HT1080 (cell line): ENCODE data around the gene PLEKHM2. TPM values are rescaled to one million over a fixed set of nuclear protein-coding genes. Genes with fewer than 3 reads are reported as not detected.

ENCODE experiments used
- DNase-seq: peaks from one replicate; pipeline ENCODE4 v3.0.0-alpha.2; 2015; ENCODE audit warnings: low read depth
- total RNA-seq: library from RNA; depleted of rRNA; stranded (reverse); fragments of >200 nt; shearing (Covaris generic); gene quantifications from 2 replicates; pipeline ENCODE4 v1.2.3, GENCODE V29; 2014

The PLEKHM2 gene
- total RNA-seq, 1 experiment from 2014 or later, result 44.4 TPM

- DNase-seq, result no peak
These were observed 73.0 kb downstream of the PLEKHM2 start for GRCh38 chr1:15757016-15757543.

- no peak for DNase-seq
These were observed 73.6 kb downstream of the PLEKHM2 start for GRCh38 chr1:15757575-15758342.

- DNase-seq, result no peak
These were observed 74.3 kb downstream of the PLEKHM2 start, which contains the start of gene FBLIM1 for GRCh38 chr1:15758343-15758931. FBLIM1 (plus strand) TSS chr1:15758795; CDS start chr1:15764984, 6,189 bp downstream.

- no peak for DNase-seq
These were observed 75.0 kb downstream of the PLEKHM2 start for GRCh38 chr1:15758953-15759661.

GRCh38 chr1:15760520-15761211, 76.5 kb downstream of the PLEKHM2 start:
- peak; percentile 92 for DNase-seq

- no peak for DNase-seq
These were observed 77.4 kb downstream of the PLEKHM2 start for GRCh38 chr1:15761366-15762128.

GRCh38 chr1:15762546-15762945, 78.4 kb downstream of the PLEKHM2 start:
- no peak for DNase-seq

- no peak for DNase-seq
These were observed 80.2 kb downstream of the PLEKHM2 start for GRCh38 chr1:15764269-15764764.

GRCh38 chr1:15764890-15765289, 80.8 kb downstream of the PLEKHM2 start:
- DNase-seq, result no peak

GRCh38 chr1:15765495-15766194, 81.5 kb downstream of the PLEKHM2 start:
- DNase-seq, result peak; percentile 98

GRCh38 chr1:15767941-15768340, 83.8 kb downstream of the PLEKHM2 start:
- DNase-seq, result no peak

- DNase-seq, result no peak
These were observed 84.3 kb downstream of the PLEKHM2 start for GRCh38 chr1:15768388-15768787.

- DNase-seq, result no peak
These were observed 86.3 kb downstream of the PLEKHM2 start for GRCh38 chr1:15770313-15770962.

GRCh38 chr1:15771836-15772515, 87.9 kb downstream of the PLEKHM2 start:
- DNase-seq, result no peak

GRCh38 chr1:15775706-15776105, 91.6 kb downstream of the PLEKHM2 start:
- DNase-seq, result no peak

- DNase-seq, result no peak
These were observed 94.0 kb downstream of the PLEKHM2 start for GRCh38 chr1:15777909-15778707.
